RKO (cell line): ENCODE results near the gene KCNIP1.
A peak's percentile ranks its signal among the peaks of the same experiment; 100 is the strongest.

Experiments
- DNase-seq: peaks from one replicate; pipeline ENCODE4 v3.0.0-alpha.2; 2016; ENCODE audit warnings: low spot score

The KCNIP1 gene

GRCh38 chr5:170628691-170629565 is 125.1 kb downstream of the KCNIP1 start:
- no peak for DNase-seq

DNA sequence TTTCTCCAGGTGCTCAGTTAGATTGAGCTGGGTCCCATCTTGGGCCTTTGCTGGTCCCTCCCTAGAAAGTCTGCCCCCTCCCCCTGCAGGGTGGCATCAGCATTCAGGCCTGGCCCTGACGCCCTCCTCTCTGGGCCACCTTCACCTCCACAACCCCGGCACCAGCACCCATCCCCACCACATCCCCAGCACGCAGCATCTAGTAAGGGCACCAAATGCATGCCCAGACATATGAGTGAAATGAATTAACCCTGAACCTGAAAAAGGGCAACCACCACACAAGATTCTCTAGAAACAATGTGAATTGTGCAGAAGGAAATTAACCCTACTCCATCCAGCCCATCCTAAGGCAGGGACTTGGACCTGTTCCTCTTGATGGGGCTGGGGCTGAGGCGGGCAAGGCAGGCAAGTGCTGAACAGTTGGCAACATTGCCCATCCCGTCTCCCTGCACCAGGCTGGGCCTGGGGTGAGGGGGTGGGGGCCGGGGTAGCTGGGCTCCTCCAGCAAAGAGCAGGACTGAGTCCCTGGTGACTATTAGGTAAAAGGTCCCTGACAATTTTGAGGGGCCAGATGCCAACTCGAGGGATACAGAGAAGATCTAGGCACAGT is 125.9 kb downstream of the KCNIP1 start:
- no peak for DNase-seq

DNA sequence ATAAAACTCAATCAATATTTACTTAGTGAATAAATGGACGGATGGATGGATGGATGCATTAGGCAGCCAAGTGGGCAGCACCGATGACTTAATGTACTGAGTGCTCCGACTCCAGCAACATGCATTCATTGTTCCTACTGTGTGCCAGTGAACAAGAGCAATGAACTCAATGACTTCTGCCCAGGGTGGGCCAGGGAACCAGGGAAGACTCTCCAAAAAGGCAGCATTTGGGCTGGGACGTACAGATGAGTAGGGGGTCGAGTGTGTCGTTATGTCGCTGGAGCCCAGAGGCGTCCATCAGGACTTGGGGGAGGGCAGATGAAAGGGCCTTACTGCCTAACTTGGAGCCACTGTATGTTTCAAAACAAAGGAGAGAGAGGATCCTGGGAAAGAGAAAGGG is 126.4 kb downstream of the KCNIP1 start:
- DNase-seq: no peak

- DNase-seq: no peak
These were observed 126.9 kb downstream of the KCNIP1 start for GRCh38 chr5:170630711-170631141.

GRCh38 chr5:170631466-170632195 is 127.8 kb downstream of the KCNIP1 start:
- DNase-seq: peak; percentile 13

DNA sequence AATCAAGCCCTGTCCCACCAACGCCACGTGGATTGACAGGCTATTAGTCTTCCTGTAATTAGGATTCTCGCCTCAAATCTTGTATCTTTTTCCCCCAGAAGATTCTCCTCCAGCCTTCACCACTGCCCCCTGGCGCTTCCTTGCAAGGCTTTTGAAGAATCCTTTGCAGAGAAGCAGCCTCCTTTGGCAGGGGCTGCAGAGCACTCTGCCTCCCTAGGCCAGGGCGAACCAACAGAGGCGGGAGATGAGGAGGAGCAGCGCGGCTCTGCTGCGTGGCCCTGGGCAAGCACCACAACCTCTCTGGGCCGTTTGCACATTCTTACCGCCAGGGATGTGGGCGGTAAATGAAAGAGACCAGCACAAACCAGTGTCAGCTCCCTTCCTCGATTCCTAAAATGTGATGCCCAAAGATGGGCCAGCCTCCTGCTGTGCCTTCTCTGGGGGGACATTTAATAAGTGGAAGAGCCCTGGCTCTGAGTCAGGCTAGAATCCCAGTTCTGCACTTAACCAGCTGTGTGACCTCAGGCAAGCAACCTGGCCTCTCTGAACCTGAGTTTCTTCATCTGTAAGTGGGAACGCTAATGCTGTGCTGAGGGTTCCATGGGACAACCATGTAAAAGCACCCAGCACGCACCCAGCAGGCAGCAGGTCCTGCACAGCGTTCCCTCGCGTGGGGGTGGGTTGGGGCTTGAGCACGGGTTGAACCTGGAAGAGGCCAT is 128.6 kb downstream of the KCNIP1 start:
- DNase-seq: no peak

DNA sequence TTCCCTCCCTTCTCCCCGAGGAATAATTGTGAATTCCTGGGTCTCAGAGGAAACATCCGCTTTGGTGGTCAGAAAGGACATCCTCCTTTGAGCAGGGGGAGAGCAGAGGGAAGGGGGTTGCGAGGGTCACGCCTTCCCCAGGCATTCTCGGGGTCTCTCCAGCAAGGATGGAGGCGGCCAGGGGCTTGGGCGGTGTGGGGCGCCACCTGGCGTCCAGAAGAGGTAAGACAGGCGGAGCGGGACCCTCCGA is 129.1 kb downstream of the KCNIP1 start:
- no peak for DNase-seq

DNA sequence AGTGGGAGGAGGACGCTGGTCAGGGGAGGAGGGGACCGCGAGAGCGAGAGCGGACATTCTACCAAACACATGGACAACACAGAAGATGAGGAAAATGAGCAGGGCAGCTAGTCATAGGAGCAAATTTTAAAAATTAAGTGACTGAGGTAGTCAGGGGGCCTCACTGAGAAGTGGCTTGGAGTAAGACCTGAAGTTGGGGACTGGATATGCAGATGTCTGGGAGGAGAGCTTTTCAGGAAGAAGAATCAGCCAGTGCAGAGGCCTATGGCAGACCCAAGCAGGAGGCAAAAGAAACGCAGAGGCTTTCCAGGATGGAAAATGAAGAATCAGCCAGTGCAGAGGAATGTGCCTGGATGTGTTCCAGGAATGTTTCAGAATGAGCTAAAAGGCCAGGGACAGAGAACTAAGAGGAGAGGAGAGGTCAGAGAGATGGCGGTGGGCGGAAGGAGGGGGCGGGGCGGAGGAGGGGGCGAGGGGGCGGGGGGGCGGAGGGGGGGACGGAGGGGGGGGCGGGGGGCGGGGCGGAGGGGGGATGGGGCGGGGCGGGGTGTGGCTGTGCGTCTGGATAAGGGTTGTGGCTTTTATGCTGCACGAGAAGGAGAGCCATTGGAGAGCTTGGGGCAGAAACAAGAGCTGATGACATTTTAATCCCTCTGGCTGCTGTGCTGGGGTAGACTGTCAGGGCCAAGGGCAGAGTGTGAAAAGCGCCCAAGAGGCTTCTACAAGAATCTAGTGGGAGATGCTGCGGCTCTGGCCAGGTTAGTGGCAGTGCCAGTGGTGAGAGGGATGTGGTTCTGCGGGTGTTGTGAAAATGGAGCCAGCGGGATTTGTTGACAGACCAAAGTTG is 129.6 kb downstream of the KCNIP1 start:
- peak; percentile 66 for DNase-seq

DNA sequence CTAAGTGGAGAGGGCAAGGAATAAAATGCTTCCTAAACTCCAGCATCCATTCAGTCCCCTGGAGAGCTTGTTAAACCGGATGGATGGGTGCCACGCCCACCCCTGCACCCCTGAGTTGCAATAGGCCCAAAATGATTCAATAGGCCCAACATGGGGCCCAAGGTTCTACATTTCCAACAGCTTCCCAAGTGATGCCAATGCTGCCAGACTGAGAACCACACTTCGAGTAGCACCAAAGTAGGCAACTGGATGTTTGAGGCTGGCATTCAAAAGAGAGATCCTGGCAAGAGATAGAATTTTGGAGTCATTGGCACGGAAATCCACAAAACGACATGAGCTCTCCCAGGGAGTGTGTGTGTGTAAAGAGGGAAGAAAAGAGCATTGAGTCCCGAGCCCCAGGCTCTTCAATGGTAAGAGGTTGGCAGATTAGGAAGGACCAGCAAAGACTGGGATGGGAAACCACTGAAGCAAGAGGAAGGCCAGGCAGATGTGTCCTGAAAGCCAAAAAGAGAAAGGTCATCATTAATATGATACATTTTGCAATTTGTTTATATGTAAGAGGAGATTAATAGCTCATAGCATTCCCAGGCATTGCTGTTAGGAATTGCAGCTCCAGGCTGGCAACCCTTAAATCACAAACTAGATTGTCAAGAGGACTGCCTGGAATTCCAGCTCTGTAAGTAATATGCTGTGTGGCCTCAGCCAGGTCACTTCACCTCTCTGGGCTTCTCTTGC is 130.6 kb downstream of the KCNIP1 start:
- DNase-seq: no peak

GRCh38 chr5:170635706-170636105 is 131.9 kb downstream of the KCNIP1 start:
- DNase-seq: no peak

DNA sequence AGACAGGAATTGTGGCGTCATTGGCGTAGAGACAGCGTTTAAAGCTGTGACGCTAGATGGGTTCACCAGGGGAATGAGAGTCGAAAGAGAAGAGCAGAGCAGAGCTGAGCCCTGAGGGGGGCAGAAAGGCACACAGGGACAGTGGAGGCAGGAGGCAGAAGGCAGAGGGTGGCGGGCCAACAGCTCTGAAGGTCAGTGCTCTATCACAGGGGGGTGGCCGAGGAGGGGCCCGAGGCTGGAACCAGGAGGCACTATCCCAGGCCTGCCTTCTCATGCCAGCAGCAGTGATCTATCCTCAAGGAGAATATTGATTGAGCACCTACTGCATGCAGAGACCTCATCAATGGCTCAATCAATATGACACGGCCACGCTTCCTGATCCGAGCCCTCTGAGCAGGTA is 132.4 kb downstream of the KCNIP1 start:
- no peak for DNase-seq

GRCh38 chr5:170636801-170637477 is 133.1 kb downstream of the KCNIP1 start:
- no peak for DNase-seq

- no peak for DNase-seq
These were observed 134.2 kb downstream of the KCNIP1 start for GRCh38 chr5:170638051-170638450.

DNA sequence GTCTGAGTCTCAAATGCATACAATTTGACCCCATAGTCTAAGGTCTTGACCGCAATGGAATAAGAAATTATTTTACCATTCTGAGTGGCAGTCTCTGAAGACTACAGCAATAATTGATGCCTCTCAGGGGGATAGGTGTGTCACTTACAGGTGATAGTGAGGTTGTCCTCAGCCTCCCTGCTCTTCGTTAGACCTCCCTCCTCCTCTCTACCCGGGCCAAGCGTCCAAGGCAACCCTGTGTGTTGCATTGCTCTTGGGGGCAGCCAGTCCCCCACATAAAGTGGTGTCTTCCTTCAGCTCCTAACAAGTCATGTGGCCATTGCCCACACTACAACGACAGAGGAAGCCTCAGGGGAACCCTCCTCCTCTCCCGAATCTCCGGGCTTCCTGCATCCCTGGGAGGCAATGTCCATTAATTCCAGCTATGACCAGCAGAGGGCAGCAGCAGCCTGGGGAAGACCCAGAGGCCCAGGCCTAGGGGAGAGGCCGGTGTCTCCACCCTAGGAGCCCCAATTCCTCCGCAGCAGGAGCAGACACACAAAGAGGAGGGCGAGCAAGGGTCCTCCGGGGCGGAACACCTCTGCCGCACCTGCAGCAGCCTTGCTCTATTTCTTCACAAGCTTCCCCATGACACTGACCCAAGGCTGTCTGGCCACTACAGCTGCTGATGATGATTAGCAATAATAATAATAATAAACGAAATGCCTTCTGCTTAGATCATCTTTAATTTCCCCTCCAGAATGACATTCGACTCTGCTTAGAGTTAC is 134.8 kb downstream of the KCNIP1 start:
- DNase-seq: peak; percentile 60

DNA sequence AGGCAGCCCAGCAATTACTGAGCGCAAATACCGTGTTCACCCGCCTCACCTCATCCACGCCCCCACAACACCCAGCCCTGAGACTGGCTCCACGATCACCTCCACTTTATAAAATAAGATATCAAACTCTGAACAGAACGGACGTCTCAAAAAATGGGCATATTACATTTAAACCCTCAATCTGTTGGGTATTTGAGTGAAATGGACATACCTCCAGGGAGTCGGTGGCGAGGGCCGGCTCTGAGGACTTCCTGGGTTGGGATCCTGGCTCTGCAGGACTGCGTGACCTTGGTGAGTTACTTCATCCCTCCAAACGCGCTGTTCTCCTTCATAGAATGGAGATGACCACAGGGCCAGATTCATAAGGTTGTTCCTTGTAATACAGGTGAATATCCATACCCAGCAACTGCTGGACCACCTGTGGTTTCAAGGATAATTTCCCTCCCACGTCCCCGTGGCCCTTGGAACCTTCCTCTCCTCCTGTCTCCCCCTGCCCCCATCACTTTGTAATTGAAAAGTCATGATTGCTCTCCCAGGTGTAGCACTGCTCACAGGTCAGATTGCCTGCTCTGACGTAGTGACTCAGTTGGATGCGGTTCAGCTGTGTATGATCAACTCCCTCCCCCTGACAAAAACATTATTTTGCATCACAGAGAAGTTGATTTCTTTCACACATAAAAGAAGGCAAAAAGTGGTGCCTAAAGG is 135.6 kb downstream of the KCNIP1 start:
- no peak for DNase-seq

DNA sequence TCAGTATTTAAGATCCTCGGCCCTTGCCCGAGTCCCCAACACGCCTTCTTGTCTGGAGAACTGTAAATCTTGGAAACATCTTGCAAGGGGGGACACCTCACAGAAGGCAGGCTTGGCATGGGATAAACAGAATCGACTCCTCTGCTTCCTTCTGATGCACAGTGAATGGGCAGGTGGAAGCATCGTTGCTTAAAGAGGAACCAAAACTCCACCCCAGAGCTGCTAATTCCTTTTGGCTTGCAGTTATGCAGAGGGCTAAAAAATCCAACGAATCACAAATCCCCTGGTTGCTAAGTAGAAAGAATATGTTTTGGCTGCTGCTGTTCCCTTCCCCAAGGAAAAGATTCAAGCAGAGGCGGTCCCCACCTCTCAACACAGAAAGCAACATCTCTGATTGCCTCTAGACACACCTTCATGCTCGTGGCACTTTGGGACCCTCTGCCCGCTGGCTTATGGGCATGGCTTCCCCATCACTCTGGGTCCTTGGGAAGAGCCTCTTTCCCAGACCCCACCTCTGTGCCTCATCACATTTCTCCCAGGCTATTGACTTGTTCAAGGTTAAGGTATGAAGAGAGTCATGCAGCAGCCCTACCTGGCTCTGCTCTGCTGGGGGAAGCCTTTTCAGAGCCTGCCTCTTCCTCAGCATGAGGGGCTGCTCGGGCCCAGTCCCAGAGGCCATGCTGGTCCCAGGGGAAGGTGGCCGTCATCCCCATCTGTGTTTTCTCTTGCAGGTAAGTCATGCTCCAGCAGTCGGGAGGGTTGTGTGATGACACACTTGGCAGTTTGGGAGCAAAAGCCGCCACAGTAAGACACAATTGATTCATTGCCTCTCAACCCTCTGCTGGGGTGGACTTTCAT is 137.1 kb downstream of the KCNIP1 start:
- DNase-seq: no peak

- DNase-seq: no peak
These were observed 137.8 kb downstream of the KCNIP1 start for GRCh38 chr5:170641589-170642031.
